Bronchial epithelial cell (primary cell): ENCODE results near the gene CYS1. TPM values are rescaled to one million over a fixed set of nuclear protein-coding genes. Genes with fewer than 3 reads are reported as not detected.

Experiments
- DNase-seq: peaks from one replicate; pipeline ENCODE4 v3.0.0-alpha.2; 2010; ENCODE audit warnings: low read depth
- FAIRE-seq: peaks from 2 replicates; lab custom pipeline; 2011; peaks lifted over from hg19 to GRCh38; lab: Jason Lieb, UNC
- H3K27me3 ChIP-seq: 2 replicates; pipeline ENCODE4 v1.5.1; 2011; ENCODE audit warnings: low read length; ENCODE audit not compliant: control insufficient read depth, insufficient read depth
- H3K36me3 ChIP-seq: 2 replicates; pipeline ENCODE4 v1.5.1; 2011; ENCODE audit warnings: low read length; ENCODE audit not compliant: control insufficient read depth, insufficient read depth
- H3K4me3 ChIP-seq: 2 replicates; pipeline ENCODE4 v1.5.1; 2011; ENCODE audit warnings: mild to moderate bottlenecking, low read depth, low read length, control low read depth
- total RNA-seq: library from RNA; depleted of rRNA; stranded (reverse); fragments of >200 nt; gene quantifications from 2 replicates; pipeline ENCODE4 v1.2.1, GENCODE V29; 2014
- TF ChIP-seq, protein P1 (sequence below): IDR thresholded peaks from 2 replicates; pipeline ENCODE4 v1.5.1; 2011; ENCODE audit warnings: mild to moderate bottlenecking, moderate library complexity, low read length, control low read depth, inconsistent platforms; ENCODE audit not compliant: insufficient read depth, severe bottlenecking

The CYS1 gene
- total RNA-seq, 1 donor from 2014 or later, result 0.26 TPM

GRCh38 chr2:10078704-10079265, 1.4 kb downstream of the CYS1 start:
- Histone ChIP-seq H3K36me3 (no peaks in the 10 kb centered on the region), H3K27me3 (peaks cover 21% of the 10 kb centered on the region), H3K4me3 (no peak overlapping the region)
- DNase-seq, result no peak
- TF ChIP-seq, protein P1, sequence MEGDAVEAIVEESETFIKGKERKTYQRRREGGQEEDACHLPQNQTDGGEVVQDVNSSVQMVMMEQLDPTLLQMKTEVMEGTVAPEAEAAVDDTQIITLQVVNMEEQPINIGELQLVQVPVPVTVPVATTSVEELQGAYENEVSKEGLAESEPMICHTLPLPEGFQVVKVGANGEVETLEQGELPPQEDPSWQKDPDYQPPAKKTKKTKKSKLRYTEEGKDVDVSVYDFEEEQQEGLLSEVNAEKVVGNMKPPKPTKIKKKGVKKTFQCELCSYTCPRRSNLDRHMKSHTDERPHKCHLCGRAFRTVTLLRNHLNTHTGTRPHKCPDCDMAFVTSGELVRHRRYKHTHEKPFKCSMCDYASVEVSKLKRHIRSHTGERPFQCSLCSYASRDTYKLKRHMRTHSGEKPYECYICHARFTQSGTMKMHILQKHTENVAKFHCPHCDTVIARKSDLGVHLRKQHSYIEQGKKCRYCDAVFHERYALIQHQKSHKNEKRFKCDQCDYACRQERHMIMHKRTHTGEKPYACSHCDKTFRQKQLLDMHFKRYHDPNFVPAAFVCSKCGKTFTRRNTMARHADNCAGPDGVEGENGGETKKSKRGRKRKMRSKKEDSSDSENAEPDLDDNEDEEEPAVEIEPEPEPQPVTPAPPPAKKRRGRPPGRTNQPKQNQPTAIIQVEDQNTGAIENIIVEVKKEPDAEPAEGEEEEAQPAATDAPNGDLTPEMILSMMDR, result no peak
- no peak for FAIRE-seq

DNA sequence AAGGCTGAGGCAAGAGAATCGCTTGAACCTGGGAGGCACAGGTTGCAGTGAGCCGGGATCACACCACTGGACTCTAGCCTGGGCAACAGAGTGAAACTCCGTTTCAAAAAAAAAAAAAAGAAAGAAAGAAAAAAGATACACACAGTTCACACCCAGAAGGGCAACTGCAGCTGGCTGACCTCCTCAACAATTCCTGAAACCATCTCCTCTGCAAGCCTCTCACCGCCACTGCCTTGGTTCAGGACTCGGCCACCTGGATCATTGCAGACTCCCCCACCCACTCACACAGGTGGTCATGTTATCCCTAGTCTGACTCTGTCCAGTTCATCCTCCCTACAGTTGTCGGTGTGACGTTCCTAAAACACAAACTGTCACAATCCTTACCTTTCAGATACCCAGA, 2.2 kb downstream of the CYS1 start:
- Histone ChIP-seq H3K36me3 (no peaks in the 10 kb centered on the region), H3K27me3 (peaks cover 16% of the 10 kb centered on the region), H3K4me3 (no peak overlapping the region)
- TF ChIP-seq, protein P1, result no peak
- no peak for FAIRE-seq
- DNase-seq, result no peak

- Histone ChIP-seq H3K27me3 (peaks cover 15% of the 10 kb centered on the region), H3K36me3 (no peaks in the 10 kb centered on the region), H3K4me3 (no peak overlapping the region)
- DNase-seq (no peak), FAIRE-seq (no peak)
- TF ChIP-seq, protein P1, result no peak
These were observed 3.2 kb downstream of the CYS1 start for GRCh38 chr2:10076988-10077527.

DNA sequence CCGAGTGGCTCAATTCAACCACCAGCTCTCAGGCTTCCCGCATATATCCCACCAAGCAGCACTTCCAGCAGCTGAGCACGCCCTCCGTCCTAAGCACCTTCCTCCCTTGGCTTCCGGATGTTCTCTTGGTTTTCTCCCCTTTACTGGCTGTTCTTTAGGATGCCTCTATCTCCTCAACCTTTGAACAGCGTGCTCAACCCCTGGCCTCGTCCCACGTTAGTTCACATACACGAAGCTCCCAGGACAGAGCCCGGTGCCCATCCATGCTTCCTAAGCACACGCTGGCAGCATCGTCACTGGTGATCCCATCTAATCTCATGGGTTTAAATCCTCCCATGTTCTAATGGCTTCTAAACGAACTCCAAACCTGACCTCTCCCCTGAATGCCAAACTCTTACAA, 3.7 kb downstream of the CYS1 start:
- no peak for FAIRE-seq
- peaks cover 15% of the 10 kb centered on the region for H3K27me3 ChIP-seq

GRCh38 chr2:10075571-10076209, 4.5 kb downstream of the CYS1 start:
- no peaks in the 10 kb centered on the region for H3K36me3 ChIP-seq
- no peak for FAIRE-seq
- TF ChIP-seq, protein P1, result no peak
- no peak overlapping the region for H3K4me3 ChIP-seq
- DNase-seq, result no peak
- peaks cover 11% of the 10 kb centered on the region for H3K27me3 ChIP-seq

More for the DNA sequence above, 3.7 kb downstream of the CYS1 start:
- no peak for DNase-seq
- Histone ChIP-seq H3K4me3 (no peak overlapping the region), H3K36me3 (no peaks in the 10 kb centered on the region)
- TF ChIP-seq, protein P1, result no peak
